Skeletal muscle tissue (tissue), 4 donors: ENCODE data around the gene EFNA4. TPM values are rescaled to one million over a fixed set of nuclear protein-coding genes. Genes with fewer than 3 reads are reported as not detected.

Experiments
- H3K27ac ChIP-seq: one replicate; pipeline ENCODE4 v1.7.0; 2013; ENCODE audit warnings: mild to moderate bottlenecking, low read depth, low read length, inconsistent platforms
- H3K27me3 ChIP-seq, 3 donors: one replicate each; pipeline ENCODE4 v1.7.0; 2013; ENCODE audit warnings: low read length in 3 of 3; ENCODE audit not compliant: control insufficient read depth in 3 of 3, insufficient read depth in 3 of 3
- H3K36me3 ChIP-seq, 3 donors: one replicate each; pipeline ENCODE4 v1.7.0; 2013; ENCODE audit warnings: low read length in 3 of 3; ENCODE audit not compliant: control insufficient read depth in 3 of 3, insufficient read depth in 3 of 3
- H3K4me1 ChIP-seq, 3 donors: one replicate each; pipeline ENCODE4 v1.7.0; 2013; ENCODE audit warnings: low read length in 3 of 3, mild to moderate bottlenecking in 3 of 3; ENCODE audit not compliant: control insufficient read depth in 3 of 3, insufficient read depth in 3 of 3
- H3K4me3 ChIP-seq, 3 donors: one replicate each; pipeline ENCODE4 v1.7.0; 2013; ENCODE audit warnings: low read length in 3 of 3
- H3K9ac ChIP-seq, 3 donors: one replicate each; pipeline ENCODE4 v1.7.0; 2013; ENCODE audit warnings: low read length in 3 of 3, mild to moderate bottlenecking in 3 of 3, moderate library complexity in 2 of 3, low read depth in 1 of 3
- H3K9me3 ChIP-seq, 3 donors: one replicate each; pipeline ENCODE4 v1.7.0; 2013; ENCODE audit warnings: low read length in 3 of 3; ENCODE audit not compliant: control insufficient read depth in 3 of 3
- total RNA-seq: library from RNA; depleted of rRNA; stranded (reverse); fragments of >200 nt; gene quantifications from one replicate; pipeline ENCODE4 v1.2.3, GENCODE V29; 2014
- donor health status: Osteomylitis.

EFNA4 gene
- total RNA-seq, 1 donor from 2014 or later = 3.7 TPM

GRCh38 chr1:155051777-155052398 lies 11.7 kb upstream of the EFNA4 start:
- H3K4me1 ChIP-seq = peaks cover 28 to 55% (median 44%) of the 10 kb centered on the region in 3 donors
- H3K27ac ChIP-seq = peak overlapping the region; percentile 72
- H3K27me3 ChIP-seq = no peaks in the 10 kb centered on the region
- no peaks in the 10 kb centered on the region for H3K9me3 ChIP-seq
- peak overlapping the region; percentile 64 to 85 (median 70) for H3K4me3 ChIP-seq
- peak overlapping the region; percentile 76 to 87 (median 79) for H3K9ac ChIP-seq
- peaks cover 20 to 25% (median 23%) of the 10 kb centered on the region in 3 donors for H3K36me3 ChIP-seq

- peaks cover 27 to 33% (median 29%) of the 10 kb centered on the region in 3 donors for H3K36me3 ChIP-seq
- H3K9me3 ChIP-seq = no peaks in the 10 kb centered on the region
- peak overlapping the region; percentile 72 for H3K27ac ChIP-seq
- H3K27me3 ChIP-seq = no peaks in the 10 kb centered on the region
- H3K4me1 ChIP-seq = peaks cover 28 to 51% (median 42%) of the 10 kb centered on the region in 3 donors
- H3K9ac ChIP-seq = peak overlapping the region; percentile 76 to 87 (median 79)
- H3K4me3 ChIP-seq = peak overlapping the region; percentile 64 to 85 (median 70)
These were observed 10.8 kb upstream of the EFNA4 start for GRCh38 chr1:155052439-155053395.

GRCh38 chr1:155053531-155054105 lies 9.9 kb upstream of the EFNA4 start:
- Histone ChIP-seq H3K27ac (no peak overlapping the region), H3K36me3 (peaks cover 35 to 40% (median 37%) of the 10 kb centered on the region in 3 donors), H3K4me1 (peaks cover 28 to 42% (median 34%) of the 10 kb centered on the region in 3 donors), H3K9me3 (no peaks in the 10 kb centered on the region), H3K9ac (no peak overlapping the region), H3K27me3 (no peaks in the 10 kb centered on the region), H3K4me3 (no peak overlapping the region)

- peaks cover 43 to 55% (median 44%) of the 10 kb centered on the region in 3 donors for H3K36me3 ChIP-seq
- no peaks in the 10 kb centered on the region for H3K9me3 ChIP-seq
- H3K4me1 ChIP-seq = peaks cover 20 to 22% (median 21%) of the 10 kb centered on the region in 3 donors
- H3K27ac ChIP-seq = no peak overlapping the region
- no peak overlapping the region for H3K4me3 ChIP-seq
- H3K9ac ChIP-seq = no peak overlapping the region
- H3K27me3 ChIP-seq = no peaks in the 10 kb centered on the region
These were observed 6.4 kb upstream of the EFNA4 start for GRCh38 chr1:155057104-155057503.

- no peak overlapping the region for H3K27ac ChIP-seq
- peaks cover 18 to 22% (median 21%) of the 10 kb centered on the region in 3 donors for H3K4me1 ChIP-seq
- H3K9ac ChIP-seq = no peak overlapping the region
- no peaks in the 10 kb centered on the region for H3K9me3 ChIP-seq
- no peak overlapping the region for H3K4me3 ChIP-seq
- H3K27me3 ChIP-seq = no peaks in the 10 kb centered on the region
- peaks cover 43 to 55% (median 44%) of the 10 kb centered on the region in 3 donors for H3K36me3 ChIP-seq
These were observed 5.7 kb upstream of the EFNA4 start for GRCh38 chr1:155057788-155058211.

GRCh38 chr1:155060736-155061135 lies 2.8 kb upstream of the EFNA4 start:
- Histone ChIP-seq H3K9me3 (no peaks in the 10 kb centered on the region), H3K27me3 (no peaks in the 10 kb centered on the region), H3K36me3 (peaks cover 30 to 41% (median 34%) of the 10 kb centered on the region in 3 donors), H3K4me3 (no peak overlapping the region), H3K27ac (no peak overlapping the region), H3K4me1 (peaks cover 24 to 30% (median 28%) of the 10 kb centered on the region in 3 donors), H3K9ac (no peak overlapping the region)

- peak overlapping the region in 1 of 3 donors; percentile 45 for H3K9ac ChIP-seq
- H3K9me3 ChIP-seq = no peaks in the 10 kb centered on the region
- H3K36me3 ChIP-seq = peaks cover 22 to 33% (median 26%) of the 10 kb centered on the region in 3 donors
- H3K27ac ChIP-seq = no peak overlapping the region
- H3K4me3 ChIP-seq = peak overlapping the region in 2 of 3 donors; percentile 35 to 45
- no peaks in the 10 kb centered on the region for H3K27me3 ChIP-seq
- H3K4me1 ChIP-seq = peaks cover 24 to 30% (median 28%) of the 10 kb centered on the region in 3 donors
These were observed 2.0 kb upstream of the EFNA4 start for GRCh38 chr1:155061381-155062150.

GRCh38 chr1:155062151-155062686 lies 1.3 kb upstream of the EFNA4 start:
- peaks cover 24 to 30% (median 28%) of the 10 kb centered on the region in 3 donors for H3K4me1 ChIP-seq
- H3K9me3 ChIP-seq = no peaks in the 10 kb centered on the region
- no peaks in the 10 kb centered on the region for H3K27me3 ChIP-seq
- H3K9ac ChIP-seq = no peak overlapping the region
- H3K4me3 ChIP-seq = no peak overlapping the region
- peaks cover 18 to 27% (median 21%) of the 10 kb centered on the region in 3 donors for H3K36me3 ChIP-seq
- H3K27ac ChIP-seq = no peak overlapping the region
